WI38 (cell line): Measurements from ENCODE around the gene DENND6B.

Source experiments
- H3K4me3 ChIP-seq: 2 replicates; pipeline ENCODE4 v1.5.1; 2011; ENCODE audit warnings: low read depth, mild to moderate bottlenecking, control low read depth, low read length
- CTCF ChIP-seq: IDR thresholded peaks from 2 replicates; pipeline ENCODE4 v1.5.1; 2012; ENCODE audit warnings: low read depth, mild to moderate bottlenecking, control low read depth, low read length

Gene DENND6B

DNA sequence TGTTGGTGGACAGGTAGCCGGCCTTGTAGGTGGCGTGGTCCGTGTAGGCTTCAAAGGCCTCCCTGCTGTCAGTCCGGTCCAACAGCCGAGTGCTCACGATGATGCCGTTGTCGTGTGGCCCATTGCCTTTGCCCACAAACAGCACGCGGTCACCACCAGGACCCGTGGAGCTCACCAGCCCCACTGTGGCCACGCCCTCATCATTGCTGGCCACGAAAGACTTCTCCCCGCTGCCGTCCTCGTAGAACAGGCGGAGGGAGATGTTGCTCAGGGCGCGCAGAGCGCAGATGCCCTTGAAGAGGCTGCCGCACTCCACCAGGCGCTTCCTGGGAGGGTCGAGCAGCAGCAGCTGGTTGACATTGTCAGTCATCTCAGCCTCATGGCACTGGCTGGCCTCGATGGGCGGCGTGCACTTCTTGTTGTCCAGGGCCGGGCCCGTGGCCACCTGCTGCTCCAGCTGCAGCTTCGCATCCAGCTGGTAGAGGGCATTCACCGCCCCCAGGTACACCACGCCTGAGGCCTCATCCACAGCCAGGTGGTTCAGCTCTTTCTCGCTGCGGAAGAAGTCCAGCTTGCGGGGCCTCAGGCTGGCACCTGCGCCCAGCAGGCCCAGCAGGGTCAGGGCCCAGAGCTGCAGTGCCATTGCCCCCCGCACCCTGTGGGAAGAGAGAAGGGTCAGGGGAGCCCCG, 36.7 kb downstream of the DENND6B start:
- TF ChIP-seq CTCF = no peak
- no peak overlapping the region for H3K4me3 ChIP-seq

DNA sequence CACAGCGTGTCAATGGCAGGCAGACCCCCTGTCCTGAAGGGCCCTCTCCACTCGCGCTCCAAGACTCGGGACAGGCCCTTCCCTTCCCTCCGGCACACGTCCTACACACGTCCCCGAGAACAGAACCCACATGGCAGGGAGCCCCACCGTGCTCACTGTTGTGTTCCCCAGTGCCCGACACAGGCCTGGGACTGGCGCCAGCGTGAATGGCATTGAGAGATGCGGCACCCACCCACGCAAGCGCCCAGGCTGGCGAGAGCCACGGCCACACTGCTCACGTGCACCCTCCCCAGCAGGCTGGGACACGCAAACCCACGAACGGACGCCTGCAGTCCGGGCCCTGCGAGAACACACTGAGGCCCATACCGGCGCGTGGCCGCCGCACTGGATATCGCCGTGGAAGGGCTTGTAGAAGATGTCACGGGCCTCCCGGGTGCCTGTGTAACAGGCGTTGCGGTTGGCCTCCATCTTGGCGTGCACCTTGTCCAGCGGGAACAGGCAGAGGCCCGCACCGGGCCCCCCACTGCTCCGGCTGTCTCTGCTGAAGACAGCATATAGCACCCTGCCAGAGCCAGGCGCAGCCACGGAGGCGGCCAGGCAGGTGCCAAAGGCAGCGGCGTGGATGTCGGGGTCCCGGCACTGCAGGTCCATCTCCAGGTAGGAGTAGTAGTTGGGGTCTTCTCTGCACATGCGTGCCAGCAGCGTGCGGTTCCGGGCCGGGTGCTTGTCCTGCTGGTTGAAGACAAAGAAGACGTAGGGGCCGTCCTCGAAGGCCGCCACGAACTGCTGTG, 37.5 kb downstream of the DENND6B start:
- TF ChIP-seq CTCF = no peak
- H3K4me3 ChIP-seq = no peak overlapping the region

DNA sequence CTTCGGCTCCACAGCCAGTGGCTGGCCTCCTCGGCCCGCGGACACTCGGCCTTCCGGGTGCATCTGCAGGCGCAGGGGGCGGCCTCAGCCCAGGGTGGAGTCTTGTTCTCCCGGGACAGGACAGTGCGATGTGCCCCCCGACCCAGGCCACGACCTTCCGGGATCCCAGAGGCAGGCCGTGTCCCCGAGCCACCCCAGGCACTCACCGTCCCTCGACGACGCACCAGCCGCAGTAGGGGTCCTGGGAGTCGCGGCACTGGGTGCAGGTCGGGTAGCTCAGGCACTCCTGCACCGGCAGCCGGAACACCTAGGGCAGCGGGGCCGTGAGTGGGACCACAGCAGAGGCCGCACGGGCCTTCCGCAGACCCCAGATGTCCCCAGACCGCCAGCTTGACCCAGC, 39.1 kb downstream of the DENND6B start:
- H3K4me3 ChIP-seq = no peak overlapping the region
- no peak for TF ChIP-seq CTCF

GRCh38 chr22:50286701-50287318, 40.0 kb downstream of the DENND6B start:
- no peak for TF ChIP-seq CTCF
- no peak overlapping the region for H3K4me3 ChIP-seq

- H3K4me3 ChIP-seq = no peak overlapping the region
- TF ChIP-seq CTCF = no peak
Observed at GRCh38 chr22:50286275-50286674, 40.5 kb downstream of the DENND6B start.

DNA sequence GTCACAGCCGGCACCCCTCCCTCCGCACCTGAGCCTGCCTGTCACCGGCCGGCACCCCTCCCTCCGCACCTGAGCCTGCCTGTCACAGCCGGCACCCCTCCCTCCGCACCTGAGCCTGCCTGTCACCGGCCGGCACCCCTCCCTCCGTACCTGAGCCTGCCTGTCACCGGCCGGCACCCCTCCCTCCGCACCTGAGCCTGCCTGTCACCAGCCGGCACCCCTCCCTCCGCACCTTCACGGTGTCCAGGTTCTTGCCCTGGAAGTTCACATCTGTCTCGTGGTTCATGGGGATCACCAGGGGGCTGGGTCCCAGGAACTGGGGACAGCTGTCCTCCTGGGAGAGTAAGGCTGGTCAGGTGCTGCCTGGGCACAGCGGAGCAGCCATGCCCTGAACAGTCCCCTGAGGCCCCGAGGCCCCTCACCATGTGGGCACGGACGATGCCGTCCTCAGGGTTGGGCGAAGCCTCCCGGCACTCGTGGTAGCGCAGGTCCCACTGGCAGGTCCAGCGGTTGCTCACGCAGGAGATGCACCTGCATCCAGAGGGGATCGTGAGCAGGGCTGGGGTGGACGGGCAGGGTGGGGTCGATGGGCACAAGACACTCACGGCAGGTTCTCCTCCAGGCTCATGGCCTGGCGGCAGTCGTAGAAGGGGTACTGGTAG, 41.1 kb downstream of the DENND6B start:
- H3K4me3 ChIP-seq = no peak overlapping the region
- no peak for TF ChIP-seq CTCF

GRCh38 chr22:50284479-50284878, 42.3 kb downstream of the DENND6B start:
- no peak for TF ChIP-seq CTCF
- no peak overlapping the region for H3K4me3 ChIP-seq
